ENCODE measurements around the gene VLDLR.

GRCh38 chr9:2675834-2676233 lies 54.2 kb downstream of the VLDLR start:
- no peak for TF ChIP-seq CTCF (IDR thresholded peaks at IDR 0.05; ENCODE audit: poor library complexity)
- TF ChIP-seq EZH2phosphoT487 (IDR thresholded peaks at IDR 0.05; ENCODE audit: low read depth, severe bottlenecking, unreplicated experiment), result no peak
- no peak for TF ChIP-seq EZH2 (IDR thresholded peaks at IDR 0.05; ENCODE audit: borderline replicate concordance)

Measured in hepatocyte (in vitro differentiated cells).